Coronary artery (tissue), 2 donors: ENCODE data around the gene YOD1.

Experiments used
- DNase-seq: peaks from one replicate; pipeline ENCODE4 v3.0.0-alpha.2; 2017; ENCODE audit warnings: low spot score
- H3K27ac ChIP-seq, 2 donors: fragments of 200-600 bp; sonication (generic); one replicate each; pipeline ENCODE4 v1.5.1; 2016 to 2019
- H3K4me3 ChIP-seq: fragments of 200-600 bp; sonication (generic); 2 replicates; pipeline ENCODE4 v1.5.1; 2016; ENCODE audit warnings: mild to moderate bottlenecking, moderate library complexity
- TF ChIP-seq, protein P1 (sequence below): fragments of 200-600 bp; sonication (generic); IDR thresholded peaks from one replicate; pipeline ENCODE4 v1.5.1; 2019; ENCODE audit warnings: antibody characterized with exemption

Gene YOD1

DNA sequence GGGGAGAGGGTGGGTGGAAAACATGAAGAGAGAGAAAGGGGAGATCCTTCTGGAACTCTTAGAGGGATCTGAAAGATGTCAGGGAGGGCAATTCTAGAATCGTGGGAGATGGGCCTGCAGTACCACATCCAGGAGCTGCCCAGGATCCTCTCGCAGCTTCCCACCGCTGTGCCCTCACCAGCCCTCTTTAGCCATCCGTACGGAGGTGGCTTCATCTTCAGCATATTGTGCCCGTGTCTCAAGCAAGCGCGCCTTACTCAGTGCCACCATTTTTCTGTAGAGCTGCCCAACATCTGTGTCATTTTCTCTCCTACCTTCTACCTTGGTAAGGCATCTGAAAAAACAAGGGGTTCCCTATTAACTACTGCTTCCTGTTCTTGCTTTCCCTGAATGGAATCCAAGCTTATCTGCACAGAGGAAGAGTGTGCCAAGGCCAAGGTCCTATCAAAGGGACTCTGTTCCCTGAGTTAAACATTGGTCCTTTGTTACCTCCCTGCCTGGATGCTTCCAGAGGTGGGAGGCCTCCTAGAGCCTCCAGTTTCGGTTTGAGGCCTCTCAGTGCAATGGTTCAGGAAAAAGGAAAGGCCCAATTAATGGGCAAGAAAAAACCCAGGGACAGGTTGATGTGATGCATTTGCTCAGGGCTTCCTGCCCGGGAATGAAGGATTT, 41.7 kb downstream of the YOD1 start:
- H3K4me3 ChIP-seq = no peak overlapping the region
- H3K27ac ChIP-seq = no peak overlapping the region
- DNase-seq = no peak
- TF ChIP-seq, protein P1, sequence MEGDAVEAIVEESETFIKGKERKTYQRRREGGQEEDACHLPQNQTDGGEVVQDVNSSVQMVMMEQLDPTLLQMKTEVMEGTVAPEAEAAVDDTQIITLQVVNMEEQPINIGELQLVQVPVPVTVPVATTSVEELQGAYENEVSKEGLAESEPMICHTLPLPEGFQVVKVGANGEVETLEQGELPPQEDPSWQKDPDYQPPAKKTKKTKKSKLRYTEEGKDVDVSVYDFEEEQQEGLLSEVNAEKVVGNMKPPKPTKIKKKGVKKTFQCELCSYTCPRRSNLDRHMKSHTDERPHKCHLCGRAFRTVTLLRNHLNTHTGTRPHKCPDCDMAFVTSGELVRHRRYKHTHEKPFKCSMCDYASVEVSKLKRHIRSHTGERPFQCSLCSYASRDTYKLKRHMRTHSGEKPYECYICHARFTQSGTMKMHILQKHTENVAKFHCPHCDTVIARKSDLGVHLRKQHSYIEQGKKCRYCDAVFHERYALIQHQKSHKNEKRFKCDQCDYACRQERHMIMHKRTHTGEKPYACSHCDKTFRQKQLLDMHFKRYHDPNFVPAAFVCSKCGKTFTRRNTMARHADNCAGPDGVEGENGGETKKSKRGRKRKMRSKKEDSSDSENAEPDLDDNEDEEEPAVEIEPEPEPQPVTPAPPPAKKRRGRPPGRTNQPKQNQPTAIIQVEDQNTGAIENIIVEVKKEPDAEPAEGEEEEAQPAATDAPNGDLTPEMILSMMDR = no peak

DNA sequence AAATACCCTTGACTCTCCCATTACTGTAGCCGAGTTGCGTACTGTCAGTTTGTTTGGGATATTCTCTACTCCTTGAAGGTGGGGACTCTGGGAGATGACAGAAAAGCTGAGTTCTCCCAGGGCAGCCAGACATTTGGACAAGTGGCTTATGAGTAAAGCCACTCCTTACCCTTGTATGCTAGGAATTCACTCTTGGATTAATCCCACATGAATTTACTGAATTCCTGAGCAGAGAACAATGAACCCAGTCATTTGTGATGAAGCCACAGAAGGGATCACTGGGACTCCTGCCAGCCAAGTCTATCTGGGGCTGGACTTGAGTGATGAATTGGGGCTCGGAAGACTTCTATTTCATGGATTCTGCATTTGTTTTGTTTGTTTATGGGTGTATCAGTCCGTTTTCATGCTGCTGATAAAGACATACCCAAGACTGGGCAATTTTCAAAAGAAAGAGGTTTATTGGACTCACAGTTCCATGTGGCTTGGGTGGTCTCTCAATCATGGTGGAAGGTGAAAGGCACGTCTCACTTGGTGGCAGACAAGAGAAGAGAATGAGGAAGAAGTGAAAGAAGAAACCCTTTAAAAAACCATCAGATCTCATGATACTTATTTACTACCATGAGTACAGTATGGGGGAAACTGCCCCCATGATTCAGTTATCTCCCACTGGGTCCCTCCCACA, 43.5 kb downstream of the YOD1 start:
- TF ChIP-seq, protein P1 = no peak
- Histone ChIP-seq H3K27ac (no peak overlapping the region), H3K4me3 (no peak overlapping the region)
- DNase-seq = no peak

DNA sequence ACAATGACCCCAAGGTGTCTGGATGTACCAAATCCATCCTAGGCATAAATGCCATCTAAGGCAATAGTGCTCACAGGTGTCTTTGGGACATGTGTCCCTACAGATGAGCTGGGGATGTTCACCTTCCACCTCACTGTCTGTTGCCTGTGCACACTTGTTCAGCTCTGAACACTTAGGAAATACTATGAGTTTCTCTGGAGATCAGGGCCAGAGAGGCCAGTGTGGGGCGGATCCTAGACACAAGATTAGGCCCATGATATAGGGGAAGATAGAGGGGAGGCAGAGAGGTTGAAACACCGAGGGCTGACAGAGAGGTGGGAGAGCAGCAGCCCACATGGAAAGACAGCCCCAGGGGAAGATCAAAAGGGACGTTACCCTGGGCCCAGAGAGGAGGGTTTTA, 44.1 kb downstream of the YOD1 start:
- no peak overlapping the region for H3K4me3 ChIP-seq
- TF ChIP-seq, protein P1 = no peak
- no peak overlapping the region for H3K27ac ChIP-seq
- no peak for DNase-seq

DNA sequence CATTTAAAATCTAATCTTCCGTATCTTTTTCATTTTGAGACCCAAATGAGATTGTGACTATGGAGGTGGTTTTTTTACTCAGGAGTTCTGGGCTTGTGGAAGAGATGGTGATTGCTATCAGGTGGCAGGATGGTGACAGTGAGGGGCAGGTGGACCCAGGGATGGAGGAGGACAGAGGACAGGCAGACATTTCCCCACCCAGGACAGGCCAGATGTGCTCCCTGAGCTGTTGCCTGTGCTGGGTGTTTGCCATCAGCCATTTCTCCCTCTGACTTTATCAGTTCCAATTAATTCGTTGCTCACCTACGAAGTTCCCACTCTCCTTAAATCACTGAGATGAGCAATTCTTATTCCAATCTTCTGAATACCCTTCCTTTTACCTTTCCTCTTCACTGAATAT, 44.9 kb downstream of the YOD1 start:
- no peak for DNase-seq
- H3K27ac ChIP-seq = no peak overlapping the region
- TF ChIP-seq, protein P1 = no peak

DNA sequence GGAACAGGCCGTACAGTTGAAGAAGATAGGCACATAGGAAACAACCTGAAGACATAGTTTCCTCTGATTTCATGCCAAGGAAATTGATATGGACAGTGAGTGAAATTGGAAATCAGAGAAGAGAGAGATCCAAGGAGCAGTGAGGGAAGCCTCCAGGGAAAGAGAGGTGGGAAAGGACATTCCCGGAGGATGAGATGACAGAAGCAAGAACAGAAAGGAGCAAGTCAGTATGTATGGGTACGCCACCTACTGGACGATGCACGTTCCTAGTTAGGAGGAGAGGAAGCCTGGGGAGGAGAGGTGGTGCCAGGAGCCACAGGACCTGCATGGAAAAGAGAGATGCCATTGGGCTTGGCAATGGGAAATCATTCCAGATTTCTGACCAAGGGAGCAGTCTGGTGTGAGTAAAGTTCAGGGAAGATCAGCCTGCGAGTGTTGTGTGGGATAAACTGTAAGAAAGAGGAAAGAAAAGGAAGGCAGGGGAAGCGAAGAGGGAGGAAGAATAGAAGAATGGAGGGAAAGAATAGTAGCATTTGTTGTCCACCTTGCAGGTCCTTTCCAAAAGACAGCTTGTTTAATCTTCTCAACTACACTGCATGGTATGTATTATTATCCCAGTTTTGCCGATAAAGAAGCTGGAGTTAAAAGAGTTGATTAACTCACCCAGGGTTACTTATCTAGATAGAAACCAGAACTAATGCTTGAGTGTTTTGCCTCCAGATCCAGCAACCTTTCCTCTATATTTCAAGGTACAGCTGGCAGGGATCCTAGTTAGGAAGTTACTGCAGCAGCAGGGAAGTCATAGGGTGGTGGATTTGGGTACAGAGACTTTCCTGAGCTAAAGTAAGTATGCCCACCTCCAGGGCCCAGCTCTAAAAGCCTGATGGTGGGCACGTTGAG, 45.8 kb downstream of the YOD1 start:
- DNase-seq = no peak
- Histone ChIP-seq H3K27ac (no peak overlapping the region), H3K4me3 (no peak overlapping the region)
- TF ChIP-seq, protein P1 = peak; percentile 16

More for the DNA sequence above, 44.9 kb downstream of the YOD1 start:
- no peak overlapping the region for H3K4me3 ChIP-seq

DNA sequence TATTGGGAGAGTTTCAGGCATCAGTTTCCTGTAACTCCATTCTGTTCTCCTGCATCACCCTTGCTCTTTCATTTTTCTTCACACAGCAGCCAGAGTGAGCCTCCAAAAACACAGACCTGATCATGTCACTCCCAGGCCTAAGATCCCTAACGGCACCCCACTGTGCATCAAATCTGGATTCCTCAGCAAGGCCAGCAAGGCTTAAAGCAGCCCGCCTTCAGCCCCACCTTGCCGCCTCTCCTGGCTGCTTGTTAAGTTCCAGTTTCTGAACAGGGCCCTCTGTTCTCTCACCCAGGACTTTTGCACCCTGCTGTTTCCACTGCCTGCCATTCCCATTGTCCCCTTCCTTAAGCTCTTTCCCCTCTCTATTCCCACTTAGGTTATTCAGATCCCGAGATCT, 47.8 kb downstream of the YOD1 start:
- Histone ChIP-seq H3K4me3 (no peak overlapping the region), H3K27ac (no peak overlapping the region)
- DNase-seq = no peak
- TF ChIP-seq, protein P1 = no peak
